Limb (tissue), 2 donors: ENCODE results near the gene INPP1.

Experiments used
- DNase-seq, 2 donors: peaks; one replicate each; pipeline ENCODE4 v3.0.0-alpha.2; 2016; ENCODE audit errors: extremely low spot score in 2 of 2

INPP1 gene

GRCh38 chr2:190361572-190361971 is 18.2 kb downstream of the INPP1 start:
- DNase-seq = no peak

DNA sequence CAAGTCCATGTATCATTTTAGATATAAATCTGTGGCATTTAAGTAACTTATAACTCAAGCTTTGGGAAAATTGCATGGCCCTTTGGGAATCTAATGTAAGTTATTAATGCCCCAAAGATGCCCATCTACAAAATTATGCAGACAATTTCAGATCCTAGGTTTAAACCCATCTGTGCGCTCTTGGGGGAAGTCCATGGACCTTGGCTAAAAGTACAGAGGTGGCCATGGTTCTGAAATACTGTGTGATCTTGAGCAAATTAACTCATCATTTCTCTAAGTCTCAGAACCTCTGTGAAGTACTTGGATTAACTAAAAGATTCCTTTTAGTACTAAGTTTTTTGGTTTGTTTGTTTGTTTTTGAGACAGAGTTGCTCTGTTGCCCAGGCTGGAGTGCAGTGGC is 19.5 kb downstream of the INPP1 start:
- no peak for DNase-seq

GRCh38 chr2:190365499-190366204 is 22.3 kb downstream of the INPP1 start:
- no peak for DNase-seq

GRCh38 chr2:190366248-190366753 is 22.9 kb downstream of the INPP1 start:
- DNase-seq = no peak

DNA sequence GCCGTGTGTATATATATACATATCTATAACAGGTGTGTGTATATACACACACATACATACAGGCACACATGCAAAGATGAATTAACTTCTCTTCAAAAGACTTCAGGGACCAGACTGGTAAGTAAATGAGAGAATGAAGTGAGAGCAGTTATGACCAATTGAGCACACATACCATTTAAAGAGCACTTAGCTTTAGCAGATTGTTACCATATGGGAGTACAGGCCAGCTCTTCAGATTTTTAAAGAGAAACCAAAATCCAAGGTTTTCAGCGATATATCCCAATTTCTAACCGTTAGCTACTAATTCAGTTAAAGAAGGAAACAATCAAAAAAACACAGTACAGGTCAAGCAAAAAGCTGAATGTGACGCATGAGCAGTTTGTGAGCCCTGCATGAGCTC is 23.7 kb downstream of the INPP1 start:
- DNase-seq = no peak

DNA sequence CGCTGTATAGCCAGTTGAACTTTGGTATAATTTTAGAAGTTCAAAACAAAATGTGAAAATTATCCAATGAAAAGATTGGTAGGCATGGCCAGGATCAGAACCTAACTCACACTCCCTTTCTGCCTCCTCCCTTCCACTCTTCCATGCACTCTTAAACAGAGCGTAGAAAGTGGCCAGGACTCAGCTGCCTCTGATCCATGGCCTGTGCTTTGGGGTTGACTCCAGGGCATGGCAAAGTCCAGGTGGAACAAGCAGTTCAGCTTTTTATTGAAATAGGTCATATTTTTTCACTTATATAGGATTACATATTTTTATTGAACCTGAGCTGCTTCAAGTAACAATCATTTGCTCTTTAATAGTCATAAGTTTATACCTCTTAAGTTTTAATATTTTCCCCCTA is 26.2 kb downstream of the INPP1 start:
- DNase-seq = no peak

- DNase-seq = no peak
These were observed 32.7 kb downstream of the INPP1 start for GRCh38 chr2:190376083-190376482.

GRCh38 chr2:190376591-190377245 is 33.3 kb downstream of the INPP1 start:
- no peak for DNase-seq

DNA sequence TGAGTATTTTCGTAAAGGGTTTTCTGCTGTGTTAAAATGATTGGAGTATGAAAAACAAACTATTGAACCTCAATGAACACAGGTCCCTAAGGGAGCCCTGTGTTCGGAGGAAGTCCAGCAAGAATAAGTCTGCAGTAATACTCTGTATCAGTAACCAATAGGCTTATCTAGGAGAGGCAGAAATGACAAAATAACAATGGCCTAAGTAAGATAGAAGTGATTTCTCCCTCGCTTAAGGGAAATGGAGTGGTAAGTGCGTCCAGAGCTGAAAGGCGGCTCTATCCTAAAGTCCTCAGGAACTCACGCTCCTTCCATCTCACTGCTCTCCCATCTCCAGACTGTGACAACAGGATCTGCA is 35.5 kb downstream of the INPP1 start:
- no peak for DNase-seq

GRCh38 chr2:190379249-190379964 is 36.0 kb downstream of the INPP1 start:
- DNase-seq = peak; percentile 32 to 36

- DNase-seq = no peak
These were observed 37.6 kb downstream of the INPP1 start for GRCh38 chr2:190380962-190381412.

- no peak for DNase-seq
These were observed 39.5 kb downstream of the INPP1 start for GRCh38 chr2:190382851-190383250.

DNA sequence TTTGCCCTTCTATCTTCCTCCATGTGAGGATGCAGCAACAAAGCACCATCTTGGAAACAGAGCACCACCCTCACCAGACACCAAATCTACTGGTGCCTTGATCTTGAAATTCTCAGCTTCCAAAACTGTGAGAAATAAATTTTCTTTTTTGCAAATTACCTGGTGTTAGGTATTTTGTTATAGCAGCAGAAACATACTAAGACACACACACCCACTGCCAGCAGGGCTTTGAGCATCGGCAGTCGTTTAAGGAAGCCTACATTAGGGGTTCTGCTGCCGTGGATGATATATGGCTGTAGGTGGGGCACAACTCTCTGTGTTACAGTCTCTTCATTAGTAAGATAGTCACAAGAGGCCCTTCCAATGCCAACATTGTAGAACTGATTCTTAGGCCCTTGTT is 44.0 kb downstream of the INPP1 start:
- no peak for DNase-seq

DNA sequence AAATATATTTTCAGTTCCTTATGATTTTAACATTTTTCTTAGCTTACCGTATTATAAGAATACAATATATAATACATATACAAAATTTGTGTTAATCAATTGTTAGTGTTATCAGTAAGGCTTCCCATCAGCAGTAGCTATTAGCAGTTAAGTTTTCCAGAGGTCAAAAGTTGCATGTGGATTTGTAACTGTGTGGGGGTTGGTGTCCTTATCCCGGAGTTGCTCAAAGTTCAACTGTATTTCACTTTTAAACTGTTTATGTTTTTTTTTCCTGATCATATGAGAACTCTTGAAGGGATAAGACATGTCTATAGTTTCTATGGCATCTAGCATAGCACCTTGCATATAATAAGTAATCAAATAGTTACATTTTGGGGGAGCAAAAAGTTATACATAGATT is 52.9 kb downstream of the INPP1 start:
- no peak for DNase-seq

- DNase-seq = no peak
These were observed 59.7 kb downstream of the INPP1 start for GRCh38 chr2:190402986-190403603.

DNA sequence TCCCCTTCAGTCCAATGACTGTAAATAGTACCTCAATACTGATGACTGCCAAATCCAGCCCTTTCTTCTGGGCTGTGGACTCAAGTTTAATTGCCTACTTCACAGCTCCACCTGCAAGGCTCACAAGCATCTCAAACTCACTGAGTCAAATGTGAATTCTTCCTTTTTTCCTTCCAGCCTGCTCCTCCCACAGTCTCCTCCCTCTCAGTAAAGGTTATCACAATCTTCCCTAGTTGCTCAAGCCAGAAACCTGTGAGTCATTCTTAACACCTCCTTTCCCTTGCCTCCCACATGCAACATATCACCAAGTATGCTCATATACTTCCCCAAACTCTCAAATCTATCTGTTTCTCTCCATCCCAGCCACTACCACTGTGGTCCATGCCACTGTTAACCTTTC is 61.1 kb downstream of the INPP1 start:
- no peak for DNase-seq

DNA sequence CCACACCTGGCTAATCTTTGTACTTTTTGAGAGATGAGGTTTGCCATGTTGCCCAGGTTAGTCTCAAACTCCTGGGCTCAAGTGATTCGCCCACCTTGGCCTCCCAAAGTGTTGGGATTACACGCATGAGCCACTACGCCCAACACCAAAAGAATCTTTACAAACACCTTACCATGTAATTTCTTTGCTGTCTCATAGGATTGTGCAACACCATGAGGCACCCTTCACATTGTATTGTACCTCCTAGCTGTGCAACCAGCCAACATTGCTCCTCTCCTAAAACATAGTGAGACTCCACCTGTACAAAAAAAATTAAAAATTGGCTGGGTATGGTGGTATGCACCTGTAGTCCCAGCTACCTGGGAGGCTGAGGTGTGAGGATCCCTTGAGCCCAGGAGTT is 61.7 kb downstream of the INPP1 start:
- no peak for DNase-seq

GRCh38 chr2:190405995-190406394 is 62.6 kb downstream of the INPP1 start:
- DNase-seq = no peak

GRCh38 chr2:190406805-190407204 is 63.4 kb downstream of the INPP1 start:
- no peak for DNase-seq

DNA sequence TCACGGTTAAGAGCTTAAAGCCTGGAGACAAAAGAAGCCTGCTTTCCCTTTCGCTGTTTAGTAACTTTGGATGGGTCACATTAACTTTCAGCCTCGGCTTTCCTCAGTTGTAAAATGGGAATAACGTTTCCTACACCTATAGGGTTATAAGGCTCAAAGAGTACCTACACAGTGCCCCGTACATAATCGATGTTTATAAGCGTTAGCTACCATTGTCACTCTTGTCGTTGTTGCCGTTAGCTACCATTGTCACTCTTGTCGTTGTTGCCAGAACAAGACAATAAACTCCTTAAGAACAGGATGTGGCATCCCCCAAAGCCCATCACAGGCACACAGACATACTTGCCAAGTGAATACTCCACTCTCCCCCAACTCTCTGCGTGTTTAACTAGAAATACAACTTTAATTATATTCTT is 63.9 kb downstream of the INPP1 start:
- DNase-seq = no peak

DNA sequence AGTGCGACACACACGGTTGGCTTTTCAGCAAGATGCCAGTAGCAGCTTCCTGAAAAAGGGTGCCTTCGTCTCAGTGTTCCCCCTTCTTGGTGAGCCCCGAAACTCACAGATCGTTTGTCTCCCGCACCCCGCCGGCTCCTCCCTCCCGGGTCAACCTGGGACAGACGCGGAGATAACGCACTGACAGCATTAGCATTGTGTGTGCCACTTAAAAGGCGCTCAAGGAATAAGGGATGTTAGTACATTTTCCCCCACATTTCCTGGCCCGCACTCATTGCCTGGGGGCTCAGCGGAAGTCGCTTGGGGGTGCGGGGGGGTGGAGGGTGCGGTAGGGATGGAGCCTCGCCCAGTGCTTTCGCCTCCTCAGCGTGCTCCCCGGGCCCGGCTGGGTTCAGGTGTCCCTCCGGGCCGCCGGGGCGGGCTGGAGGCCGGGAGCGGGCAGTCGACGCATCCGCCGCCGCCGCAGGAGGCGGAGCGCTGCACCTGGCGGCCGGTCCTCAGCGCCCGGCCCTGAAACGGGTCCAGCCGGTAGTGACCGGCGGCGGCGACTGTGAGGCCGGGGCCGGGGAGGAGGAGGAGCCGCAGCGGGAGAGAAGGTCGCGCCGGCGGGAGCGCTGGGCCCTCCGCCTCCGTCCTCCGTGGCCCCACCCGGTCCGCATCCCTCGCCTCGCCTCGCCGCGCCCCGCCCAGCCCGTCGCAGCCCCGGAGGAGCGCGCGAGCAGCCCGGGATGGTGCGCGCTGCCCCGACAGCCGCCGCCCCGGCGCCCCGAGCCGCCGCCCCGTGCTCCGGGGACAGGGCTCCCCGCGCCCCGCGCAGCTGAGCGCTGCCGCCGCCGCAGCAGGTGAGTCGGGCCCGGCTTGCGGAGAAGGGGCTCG is 64.5 kb downstream of the INPP1 start, which contains the start of gene MFSD6:
Gene MFSD6, plus strand, starts transcription at position 694 of the 876 bp plus-strand sequence. CDS start 27,675 bp downstream, outside the sequence.
- peak in 1 of 2 donors; percentile 68 for DNase-seq
